ENCODE results near the gene TNRC6A. TPM values are rescaled to one million over a fixed set of nuclear protein-coding genes. Genes with fewer than 3 reads are reported as not detected.
"Not testable (repeated sequence)": the region's sequence is repeated elsewhere in the genome, so short reads cannot be mapped to it uniquely, and the experiment has no call there.

TNRC6A gene
- total RNA-seq, result 35.6 TPM
- long read RNA-seq, partial matches to known transcripts, result 27 of 39 reads
- long read RNA-seq, other reads (novel, unspliced or antisense), result 11 of 39 reads

DNA sequence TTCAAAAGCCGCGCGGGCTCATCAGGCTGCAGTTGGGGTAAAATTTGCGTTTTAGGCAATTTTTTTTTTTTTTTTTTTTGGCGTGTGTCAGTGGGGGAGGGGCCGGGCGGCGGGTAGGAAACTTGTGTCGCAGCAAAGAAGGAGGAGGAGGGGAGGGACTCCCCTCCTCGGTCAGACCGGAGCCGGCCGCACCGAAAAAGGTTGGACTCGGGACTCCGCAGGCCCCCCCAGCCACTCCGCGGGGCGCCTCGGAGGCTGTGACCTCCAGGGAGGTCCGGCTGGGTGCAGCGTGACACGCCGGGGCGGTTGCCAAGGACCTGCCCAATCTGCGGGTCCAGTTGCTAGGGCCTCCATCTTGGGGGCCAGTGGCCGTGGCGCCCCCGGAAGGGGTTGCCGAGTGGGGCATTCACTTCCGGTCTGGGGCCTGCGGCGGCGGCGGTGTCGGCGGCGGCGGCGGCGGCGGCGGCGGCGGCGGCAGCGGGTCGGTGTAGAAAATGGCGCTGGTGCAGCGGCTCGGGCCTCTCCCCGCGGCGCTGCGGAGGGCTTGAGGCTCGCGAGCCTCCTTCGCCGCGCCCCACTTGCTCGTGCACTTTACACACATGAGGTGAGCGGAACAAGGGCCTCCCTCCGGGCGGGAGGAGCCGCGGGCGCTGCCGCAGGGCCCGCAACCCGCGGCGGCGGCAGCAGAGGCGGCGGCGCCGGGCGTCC is at the start of gene TNRC6A:
TNRC6A (plus strand) TSS at position 409 of the 708 bp plus-strand sequence; CDS start at position 600, 191 bp downstream.
- intact Hi-C loops (cut with DNase I), result no loop called here

DNA sequence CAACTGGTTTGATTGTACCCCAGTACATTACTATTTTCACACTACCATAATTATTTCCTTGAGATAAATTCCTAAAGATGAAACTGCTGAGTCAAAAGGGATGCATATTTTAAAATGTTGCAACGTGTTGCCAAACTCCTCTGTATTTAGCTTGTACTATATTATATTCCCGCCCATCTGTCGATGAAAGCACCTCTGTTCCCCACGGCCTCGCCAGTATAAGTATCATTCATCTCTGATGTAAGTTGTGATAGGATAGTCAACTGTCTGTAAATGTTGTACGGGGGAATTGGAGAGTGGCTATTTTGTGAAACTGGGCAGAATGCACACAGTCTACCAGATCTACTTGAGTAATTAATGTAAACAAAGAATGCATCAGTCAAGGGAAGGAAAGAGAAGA is 47.7 kb upstream of the TNRC6A start:
- DNase-seq (ENCODE audit: low spot score), result peak; percentile 24
- intact Hi-C loops (cut with DNase I), result no loop called here

More for the DNA sequence above, at the start of gene TNRC6A:
- DNase-seq (ENCODE audit: low spot score), result peak; percentile 93

DNA sequence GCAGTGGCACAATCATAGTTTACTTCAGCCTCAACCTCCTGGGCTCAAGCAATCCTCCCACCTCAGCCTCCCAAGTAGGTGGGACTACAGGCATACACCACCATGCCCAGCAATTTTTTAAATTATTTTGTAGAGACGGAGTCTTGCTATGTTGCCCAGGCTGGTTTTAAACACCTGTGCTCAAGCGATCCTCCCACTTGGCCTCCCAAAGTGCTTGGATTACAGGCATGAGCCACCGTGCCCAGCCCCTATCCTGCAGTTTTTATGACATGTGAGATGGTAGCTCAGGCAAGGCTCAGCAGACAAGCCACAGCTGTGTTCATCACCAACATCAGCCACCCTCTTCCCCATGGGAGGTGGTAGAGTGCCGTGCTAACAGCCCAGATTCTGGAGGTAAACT is 46.2 kb upstream of the TNRC6A start:
- intact Hi-C loops (cut with DNase I), result no loop called here
- peak; percentile 26 for DNase-seq (ENCODE audit: low spot score)

DNA sequence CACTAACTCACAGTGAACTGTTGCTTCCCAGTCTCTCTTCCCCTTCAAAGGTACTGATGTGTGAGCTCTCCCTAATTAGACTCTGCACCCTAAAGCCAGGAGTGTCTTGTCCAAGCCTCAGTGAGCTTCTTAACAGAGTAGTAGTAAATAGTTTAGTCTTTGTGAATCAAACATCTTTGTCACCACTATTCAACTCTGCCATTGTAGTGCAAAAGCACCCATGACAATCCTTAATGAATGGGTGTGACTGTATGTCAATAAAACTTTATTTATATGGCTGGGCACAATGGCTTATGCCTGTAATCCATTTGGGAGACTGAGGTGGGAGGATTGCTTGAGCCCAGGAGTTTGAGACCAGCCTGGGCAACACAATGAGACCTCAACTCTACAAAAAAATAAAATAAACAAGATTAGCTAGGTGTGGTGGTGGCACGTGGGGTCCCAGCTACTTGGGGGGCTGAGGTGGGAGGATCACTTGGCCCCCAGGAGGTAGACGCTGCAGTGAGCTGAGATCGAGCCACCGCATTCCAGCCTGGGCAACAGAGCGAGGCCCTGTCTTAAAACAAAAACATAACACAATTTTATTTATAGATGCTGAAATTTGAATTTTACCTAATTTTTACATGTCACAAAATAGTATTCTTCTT is 45.5 kb upstream of the TNRC6A start:
- intact Hi-C loops (cut with DNase I), result no loop called here
- peak; percentile 24 for DNase-seq (ENCODE audit: low spot score)

DNA sequence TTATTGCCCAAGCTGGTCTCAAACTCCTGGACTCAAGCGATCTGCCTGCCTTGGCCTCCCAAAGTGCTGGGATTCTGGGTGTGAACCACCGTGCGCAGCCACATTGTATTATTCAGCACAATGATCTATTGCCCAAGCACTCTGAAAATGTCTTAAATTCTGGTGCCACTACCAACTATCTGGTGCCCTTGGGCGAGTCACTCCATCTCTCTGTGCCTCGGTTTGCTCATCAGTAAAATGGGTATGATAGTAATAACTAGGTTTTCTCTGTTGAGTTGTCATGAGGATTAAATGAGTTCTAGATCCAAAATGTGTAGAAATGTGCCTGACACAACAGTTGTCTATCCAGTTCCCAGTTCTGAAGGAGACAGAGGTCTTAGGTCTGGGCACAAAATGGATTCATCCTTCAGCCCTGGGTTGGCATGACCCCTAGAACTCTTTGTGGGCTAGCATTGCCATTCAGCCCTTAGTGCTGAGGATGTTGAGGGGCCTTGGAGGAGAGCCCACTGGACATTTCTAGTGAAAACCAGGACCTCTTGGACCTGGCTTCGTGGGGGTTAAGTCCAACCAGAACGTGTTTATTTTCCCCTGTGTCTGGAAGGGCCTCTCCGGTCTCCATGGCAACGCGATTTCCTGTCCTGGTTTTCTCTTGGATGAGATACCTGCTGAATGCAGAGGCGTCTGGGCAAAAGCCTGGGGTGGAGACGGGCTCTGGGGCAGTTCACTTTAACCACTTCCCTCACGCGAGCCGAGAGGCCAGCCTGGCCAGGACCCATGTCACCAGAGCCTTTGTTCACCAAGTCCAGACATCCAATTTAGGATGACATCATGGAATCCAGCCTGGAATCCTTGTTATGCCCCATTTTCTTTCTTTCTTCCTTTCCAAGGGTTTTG is 43.7 kb upstream of the TNRC6A start:
- intact Hi-C loops (cut with DNase I), result no loop called here

DNA sequence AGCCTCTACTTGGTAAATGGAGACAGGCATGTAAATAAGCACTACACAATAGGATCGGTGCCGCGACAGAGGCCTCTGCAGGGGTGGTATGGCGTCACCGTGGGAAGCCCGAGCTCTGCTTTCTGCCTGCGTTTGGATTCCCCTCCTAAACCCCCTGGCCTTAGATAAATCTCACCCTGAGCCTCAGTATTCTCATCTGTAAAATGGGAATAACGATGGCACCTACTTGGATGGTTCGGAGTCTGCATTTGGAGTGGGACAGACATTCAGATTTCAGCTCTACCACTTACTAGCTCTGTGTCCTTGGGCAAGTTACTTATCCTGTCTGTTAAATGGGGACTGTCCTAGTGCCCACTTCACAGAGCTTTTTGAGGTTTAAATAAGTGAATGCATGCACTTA is 42.8 kb upstream of the TNRC6A start:
- DNase-seq (ENCODE audit: low spot score), result peak; percentile 1
- intact Hi-C loops (cut with DNase I), result no loop called here

More for the DNA sequence above, 43.7 kb upstream of the TNRC6A start:
- DNase-seq (ENCODE audit: low spot score), result peak; percentile 74

DNA sequence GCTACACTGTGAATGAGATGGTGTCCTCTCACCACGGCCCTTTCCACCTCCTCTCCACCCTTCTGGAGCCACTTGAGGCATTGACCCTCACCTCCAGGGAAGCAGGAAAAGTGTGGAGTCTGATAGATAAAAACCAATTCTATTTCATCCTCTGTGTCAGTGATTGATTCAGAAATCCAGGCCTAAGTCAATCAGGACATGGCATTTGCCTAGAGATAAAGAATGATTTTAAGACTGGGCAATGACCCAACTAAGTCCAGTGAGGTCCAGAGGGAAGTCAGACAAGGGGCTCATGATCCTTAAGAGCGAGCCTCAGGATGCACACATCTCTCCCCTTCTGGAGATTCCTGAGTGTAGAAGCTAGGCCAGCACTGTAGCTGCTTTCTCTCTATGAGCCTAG is 41.1 kb upstream of the TNRC6A start:
- peak; percentile 12 for DNase-seq (ENCODE audit: low spot score)
- intact Hi-C loops (cut with DNase I), result no loop called here

DNA sequence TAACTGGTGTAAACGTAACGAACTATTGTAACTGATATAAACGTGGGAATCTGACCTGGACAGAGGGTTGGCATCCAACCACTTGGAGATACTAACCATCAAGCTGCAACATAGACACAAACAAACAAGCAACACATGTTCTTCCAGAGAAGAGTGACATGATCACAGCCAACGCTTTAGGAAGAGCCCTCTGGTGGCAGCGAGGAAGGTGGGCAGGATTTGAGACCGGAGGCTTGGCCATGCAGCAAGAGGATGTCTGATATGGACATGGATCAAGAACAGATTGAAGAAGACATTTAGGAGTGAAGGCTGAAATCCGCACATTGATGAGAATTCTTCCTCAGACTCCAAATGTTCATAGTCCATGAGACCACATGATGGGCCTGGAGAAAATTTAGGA is 40.3 kb upstream of the TNRC6A start:
- intact Hi-C loops (cut with DNase I), result no loop called here
- peak; percentile 66 for DNase-seq (ENCODE audit: low spot score)

DNA sequence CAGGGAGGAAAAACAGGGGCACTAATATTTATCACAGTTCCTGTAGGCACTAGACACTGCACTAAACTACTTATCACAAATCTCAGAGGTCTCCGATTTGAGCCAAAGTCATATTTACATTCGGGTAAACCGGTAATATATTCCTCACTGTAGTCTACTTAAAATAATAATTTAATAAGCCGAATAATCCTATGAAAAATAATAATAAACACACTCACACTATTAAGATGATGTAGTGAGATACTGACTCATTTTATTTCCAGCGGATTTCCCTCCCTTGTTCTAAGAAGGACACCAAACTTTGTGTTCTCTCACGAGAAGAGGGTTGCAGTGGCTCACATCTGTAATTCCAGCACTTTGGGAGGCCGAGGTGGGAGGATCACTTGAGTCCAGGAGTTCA is 36.6 kb upstream of the TNRC6A start:
- no peak for DNase-seq (ENCODE audit: low spot score)
- intact Hi-C loops (cut with DNase I), result no loop called here

DNA sequence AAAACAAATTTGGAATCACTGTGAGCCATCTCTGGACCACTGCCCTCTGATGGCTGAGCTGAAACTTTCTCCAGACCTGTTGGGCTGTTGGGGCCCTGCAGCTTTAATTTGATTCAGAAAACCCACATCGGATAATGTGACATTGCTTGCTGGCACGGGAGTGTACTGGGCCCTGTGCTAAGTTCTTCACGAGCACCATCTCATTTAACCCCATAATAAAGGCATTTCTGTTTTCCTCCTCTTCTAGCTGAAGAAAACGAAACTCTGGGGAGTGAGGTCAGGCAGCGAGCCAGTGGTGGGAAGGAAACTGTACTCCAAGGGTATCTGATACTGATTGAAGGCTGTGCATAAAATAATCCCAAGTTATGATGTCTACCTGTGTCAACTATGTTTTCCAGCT is 34.5 kb upstream of the TNRC6A start:
- intact Hi-C loops (cut with DNase I), result no loop called here
- DNase-seq (ENCODE audit: low spot score), result no peak

DNA sequence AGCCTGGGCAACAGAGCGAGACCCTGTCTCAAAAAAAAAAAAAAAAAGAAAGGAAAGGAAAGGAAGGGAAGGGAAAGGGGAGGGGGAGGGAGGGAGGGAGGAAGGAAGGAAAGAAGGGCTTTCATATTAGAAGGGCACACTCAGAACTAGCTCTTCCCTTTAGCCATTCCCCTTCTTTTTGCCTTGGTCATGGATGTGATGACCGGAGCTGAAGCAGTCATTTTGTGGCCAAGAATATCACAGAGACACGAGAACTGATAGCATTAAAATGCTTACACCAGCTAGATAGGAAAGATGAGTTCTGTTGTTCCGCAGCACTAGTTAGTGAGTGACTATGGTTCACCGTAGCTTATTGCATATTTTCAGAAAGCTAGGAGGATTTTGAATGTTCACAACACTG is 32.8 kb upstream of the TNRC6A start:
- DNase-seq (ENCODE audit: low spot score), result no peak
- intact Hi-C loops (cut with DNase I), result no loop called here

DNA sequence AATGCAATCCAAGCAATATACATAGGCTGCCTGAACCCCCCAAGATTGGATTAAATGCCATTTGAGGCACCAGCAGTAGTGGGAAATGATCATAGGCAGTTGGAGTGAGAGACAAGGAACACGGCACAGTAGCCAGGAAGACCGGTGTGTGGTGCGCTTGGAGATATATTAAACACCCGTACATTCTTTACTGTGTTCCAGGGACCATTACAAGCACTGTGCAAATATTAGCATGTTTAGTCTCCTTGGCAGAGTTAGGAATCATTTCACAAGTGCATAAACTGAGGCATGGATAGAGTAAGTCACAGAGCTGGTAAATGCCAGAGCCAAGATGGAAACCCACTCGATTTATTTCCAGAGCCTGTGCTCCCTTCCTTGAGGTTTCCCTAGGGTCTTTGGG is 31.1 kb upstream of the TNRC6A start:
- intact Hi-C loops (cut with DNase I), result no loop called here

DNA sequence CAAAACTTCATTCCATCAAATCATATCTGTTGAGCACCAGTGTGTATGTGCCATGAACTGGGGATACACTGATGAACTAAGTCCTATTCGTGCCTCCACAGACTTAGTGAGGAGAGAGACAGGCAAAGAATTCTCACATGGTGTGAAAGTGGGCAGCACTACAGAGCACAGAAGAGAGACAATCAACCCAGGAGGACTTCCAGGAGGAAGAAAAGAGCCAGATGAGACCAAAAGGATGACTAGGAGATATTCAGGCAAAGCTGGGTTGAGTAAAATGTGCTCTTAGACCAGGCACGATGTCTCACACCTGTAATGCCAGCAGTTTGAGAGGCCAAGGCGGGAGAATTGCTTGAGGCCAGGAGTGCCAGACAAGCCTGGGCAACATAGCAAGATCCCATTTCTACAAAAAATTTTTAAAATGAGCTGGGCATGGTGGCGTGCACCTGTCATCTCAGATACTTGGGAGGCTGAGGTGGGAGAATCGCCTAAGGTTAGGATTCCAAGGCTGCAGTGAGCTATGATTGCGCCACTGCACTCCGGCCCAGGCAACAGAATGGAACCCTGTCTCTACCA is 30.2 kb upstream of the TNRC6A start:
- intact Hi-C loops (cut with DNase I), result no loop called here

More for the DNA sequence above, 31.1 kb upstream of the TNRC6A start:
- no peak for DNase-seq (ENCODE audit: low spot score)

DNA sequence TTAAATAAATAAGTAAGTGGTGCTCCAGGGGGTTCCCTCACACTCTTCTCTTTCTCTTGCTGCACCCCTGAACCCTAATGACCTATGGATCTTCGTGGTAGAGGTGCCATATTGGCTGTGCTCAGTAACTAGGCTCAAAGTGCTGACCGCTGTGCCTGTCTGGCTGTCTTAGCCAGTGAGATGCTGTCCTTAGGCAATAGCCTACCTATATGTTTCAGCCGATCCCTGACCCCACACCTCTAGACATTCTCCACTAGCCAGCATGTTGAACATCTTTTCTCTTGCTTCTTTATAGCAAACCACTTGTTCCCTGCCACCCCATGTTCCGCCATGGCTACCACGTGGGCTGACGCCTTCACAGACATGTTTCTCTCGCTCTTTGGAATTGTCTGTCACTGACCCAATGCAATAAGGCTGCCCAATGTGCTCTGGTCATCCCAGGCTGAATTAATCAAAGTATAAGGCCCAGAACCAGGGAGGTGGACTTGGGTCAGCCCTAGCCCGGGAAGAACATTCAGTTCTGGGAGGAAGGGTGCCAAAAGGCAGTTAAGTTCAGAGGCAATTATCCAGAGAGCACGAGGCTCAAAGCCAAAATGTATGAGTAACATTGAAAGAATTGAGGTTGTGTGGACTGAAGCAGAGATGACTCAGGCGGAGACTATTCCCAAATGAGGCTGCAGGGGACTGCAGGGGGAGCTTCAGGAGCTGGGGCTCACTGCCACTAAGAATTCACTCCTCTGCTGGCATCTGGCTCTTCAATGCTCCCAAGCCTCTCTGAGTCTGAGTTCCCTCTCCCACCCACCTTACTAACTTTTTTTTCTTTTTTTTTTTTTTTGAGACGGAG is 28.7 kb upstream of the TNRC6A start:
- peak; percentile 78 for DNase-seq (ENCODE audit: low spot score)
- intact Hi-C loops (cut with DNase I), result no loop called here

More for the DNA sequence above, 30.2 kb upstream of the TNRC6A start:
- no peak for DNase-seq (ENCODE audit: low spot score)

DNA sequence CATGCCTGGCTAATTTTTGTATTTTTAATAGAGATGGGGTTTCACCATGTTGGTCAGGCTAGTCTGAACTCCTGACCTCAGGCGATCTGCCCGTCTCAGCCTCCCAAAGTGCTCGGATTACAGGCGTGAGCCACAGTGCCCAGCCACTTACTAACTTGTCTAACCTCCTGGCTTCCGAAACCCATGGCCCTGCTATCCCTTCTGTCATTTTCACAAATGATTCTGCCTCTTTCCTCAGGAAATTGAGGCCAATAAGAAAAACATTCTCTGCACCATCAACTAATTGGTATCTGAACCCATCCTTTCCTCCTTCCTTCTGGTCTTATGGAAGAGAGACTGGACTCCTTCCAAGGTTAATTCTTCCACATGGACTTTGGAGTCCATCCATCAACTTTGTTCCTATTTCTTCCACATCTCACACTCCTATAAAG is 27.9 kb upstream of the TNRC6A start:
- no peak for DNase-seq (ENCODE audit: low spot score)
- intact Hi-C loops (cut with DNase I), result no loop called here

DNA sequence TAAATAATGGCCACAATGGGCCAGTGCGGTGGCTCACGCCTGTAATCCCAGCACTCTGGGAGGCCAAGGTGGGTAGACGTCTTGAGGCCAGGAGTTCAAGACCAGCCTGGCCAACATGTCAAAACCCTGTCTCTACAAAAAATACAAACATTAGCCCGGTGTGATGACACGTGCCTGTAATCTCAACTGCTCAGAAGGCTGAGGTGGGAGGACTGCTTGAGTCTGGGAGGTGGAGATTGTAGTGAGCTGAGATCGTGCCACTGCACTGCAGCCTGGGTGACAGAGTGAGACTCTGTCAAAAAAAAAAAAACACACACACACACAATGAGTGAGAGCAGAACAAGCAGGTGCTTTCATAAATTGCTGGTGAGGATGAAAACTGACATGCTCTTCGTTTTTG is 21.7 kb upstream of the TNRC6A start:
- DNase-seq (ENCODE audit: low spot score); intact Hi-C loops (cut with DNase I): not testable (repeated sequence)

DNA sequence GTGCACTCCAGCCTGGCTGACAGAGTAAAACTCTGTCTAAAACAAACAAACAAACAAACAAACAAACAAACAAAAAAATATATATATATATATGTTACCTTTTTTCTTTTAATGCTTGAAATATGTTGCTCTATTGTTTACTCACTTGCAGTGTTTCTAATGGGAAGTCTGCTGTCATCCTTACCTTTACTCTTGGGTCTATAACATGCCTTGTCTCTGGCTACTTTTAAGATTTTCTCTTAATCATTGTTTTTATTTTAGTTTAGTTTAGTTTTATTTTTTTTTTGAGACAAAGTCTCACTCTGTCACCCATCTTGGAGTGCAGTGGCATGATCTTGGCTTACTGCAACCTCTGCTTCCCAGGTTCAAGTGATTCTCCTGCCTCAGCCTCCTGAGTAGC is 16.1 kb upstream of the TNRC6A start:
- intact Hi-C loops (cut with DNase I), result no loop called here

DNA sequence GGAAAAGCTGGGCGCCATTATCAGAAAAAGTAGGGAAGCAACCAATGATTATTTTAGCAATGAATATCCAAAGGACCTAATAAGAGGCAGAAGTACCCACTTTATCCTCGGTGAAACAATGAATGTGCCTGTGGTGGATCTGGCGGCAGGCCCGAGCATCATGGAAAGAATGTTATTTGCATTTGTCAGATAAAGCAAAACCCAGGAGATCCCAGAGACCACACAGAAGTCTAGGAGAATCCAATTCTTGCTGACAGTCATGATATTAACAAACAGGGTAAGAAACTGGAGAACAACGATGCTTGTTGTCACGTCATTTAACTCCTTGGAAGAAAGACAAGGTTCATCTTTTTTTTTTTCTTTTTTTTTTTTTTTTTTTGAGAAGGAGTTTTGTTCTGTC is 12.0 kb upstream of the TNRC6A start:
- DNase-seq (ENCODE audit: low spot score), result no peak
- intact Hi-C loops (cut with DNase I), result no loop called here

More for the DNA sequence above, 16.1 kb upstream of the TNRC6A start:
- DNase-seq (ENCODE audit: low spot score), result no peak

DNA sequence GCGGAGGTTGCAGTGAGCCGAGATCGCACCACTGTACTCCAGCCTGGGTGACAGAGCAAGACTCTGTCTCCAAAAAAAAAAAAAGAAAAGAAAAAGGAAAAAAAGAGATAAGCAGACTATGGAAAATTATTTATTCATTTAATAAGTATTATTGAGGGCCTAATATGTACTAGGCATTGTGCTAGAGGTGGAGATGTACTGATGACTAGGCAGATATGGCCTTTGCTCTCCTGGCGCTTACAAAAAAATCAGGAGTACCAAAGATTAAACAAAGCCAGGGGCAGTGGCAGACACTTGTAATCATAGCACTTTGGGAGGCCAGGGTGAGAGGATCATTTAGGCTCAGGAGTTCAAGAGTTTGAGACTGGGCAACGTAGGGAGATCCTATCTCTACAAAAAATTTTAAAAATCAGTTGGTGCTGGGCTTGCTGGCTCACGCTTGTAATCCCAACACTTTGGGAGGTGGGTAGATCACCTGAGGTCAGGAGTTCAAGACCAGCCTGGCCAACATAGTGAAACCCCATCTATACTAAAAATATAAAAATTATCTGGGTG is 10.4 kb upstream of the TNRC6A start:
- DNase-seq (ENCODE audit: low spot score), result no peak
- intact Hi-C loops (cut with DNase I), result no loop called here

Data from cardiac septum (tissue), 1 donor.